Superior temporal gyrus (tissue), 1 donor: ENCODE data around the gene ZC2HC1C.
"Not testable (repeated sequence)": the region's sequence is repeated elsewhere in the genome, so short reads cannot be mapped to it uniquely, and the experiment has no call there.

Experiments
- DNase-seq: peaks from one replicate; pipeline ENCODE4 v3.0.0-alpha.2; 2016; ENCODE audit errors: extremely low spot score

The ZC2HC1C gene

DNA sequence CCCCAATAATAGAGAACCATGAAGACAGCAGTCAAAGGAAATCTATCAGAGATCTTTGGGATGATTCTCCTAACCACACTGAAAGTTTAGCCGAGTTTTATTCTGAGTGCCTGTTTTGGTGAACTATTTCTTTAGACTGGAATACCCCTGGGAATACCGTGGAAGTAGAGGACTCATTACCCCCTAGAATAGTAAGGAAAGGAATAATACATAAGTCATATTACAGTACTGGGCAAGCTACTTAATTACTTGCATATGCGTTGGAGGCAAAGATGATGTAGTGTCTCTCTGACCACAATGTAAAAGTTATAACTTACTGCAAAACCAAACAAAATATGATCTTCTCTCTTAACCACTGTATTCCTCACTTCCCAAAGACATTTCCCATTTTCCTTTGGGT is 25.5 kb downstream of the ZC2HC1C start:
- no peak for DNase-seq

DNA sequence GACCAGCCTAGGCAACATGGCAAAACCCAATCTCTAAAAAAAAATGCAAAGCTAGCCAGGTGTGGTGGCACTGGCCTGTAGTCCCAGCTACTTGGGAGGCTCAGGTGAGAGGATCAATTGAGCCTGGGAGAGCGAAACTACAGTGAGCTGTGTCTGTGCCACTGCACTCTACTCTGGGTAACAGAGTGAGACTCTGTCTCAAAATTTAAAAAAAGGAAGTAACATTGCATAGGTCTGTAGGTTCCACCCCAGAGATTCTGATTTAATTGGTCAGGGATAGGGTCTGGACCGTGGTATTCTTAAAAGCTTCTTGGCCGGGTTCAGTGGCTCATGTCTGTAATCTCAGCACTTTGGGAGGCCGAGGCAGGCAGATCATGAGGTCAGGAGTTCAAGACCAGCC is 26.2 kb downstream of the ZC2HC1C start:
- no peak for DNase-seq

DNA sequence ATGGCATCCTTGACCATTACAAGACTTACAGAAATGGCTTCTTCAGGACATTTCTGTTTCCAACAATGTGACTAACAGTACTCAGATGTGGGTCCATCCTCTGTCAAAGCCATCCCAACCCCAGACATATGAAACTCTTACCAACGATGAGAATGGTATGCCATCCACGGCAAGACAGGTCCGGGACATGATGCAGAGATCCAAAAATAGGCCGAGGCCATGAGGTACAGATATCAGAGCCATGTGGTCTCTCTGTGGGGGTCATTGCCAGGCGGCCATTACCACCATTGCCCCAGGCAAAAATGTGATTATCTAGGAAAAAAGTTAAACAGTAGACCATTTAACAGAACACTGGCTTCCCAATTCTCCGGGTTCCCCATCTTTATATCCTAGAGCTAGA is 27.5 kb downstream of the ZC2HC1C start:
- no peak for DNase-seq

DNA sequence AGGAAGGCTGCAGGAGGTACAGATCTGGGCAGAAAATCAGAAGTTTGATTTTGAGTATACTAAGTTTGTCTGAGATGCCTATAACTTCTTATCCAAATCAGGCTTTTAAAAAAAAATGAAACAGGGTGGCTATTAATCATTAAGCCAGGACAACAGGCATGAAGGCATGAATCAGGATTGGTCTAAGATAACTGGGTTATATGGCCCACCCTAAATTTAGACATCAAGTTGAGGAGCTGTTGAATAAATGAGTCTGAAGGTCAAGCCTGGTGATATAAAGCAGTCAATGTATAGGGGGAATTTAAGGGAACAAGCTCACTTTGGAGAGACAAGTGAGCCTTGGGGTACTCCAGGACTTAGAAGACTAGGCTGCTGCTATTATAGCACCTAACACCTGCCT is 28.8 kb downstream of the ZC2HC1C start:
- DNase-seq: no peak

DNA sequence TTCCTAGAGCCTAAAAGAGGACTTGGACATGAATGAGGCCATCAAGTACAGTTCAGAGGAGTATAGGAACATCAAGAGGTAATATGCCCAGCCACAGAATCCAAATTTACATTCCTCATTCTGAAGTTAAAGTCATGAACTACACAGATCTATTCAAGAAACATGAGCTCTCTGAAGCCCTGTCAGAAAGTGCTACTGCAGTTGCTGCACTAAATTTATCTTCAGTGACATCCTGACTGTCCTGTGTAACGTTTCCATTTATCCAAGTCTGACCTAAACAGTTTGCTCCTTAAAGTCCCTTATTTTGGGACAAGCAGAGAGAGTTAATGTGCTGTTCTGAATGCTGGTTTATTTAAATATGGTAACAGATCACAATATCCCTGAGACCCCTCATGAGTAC is 29.2 kb downstream of the ZC2HC1C start:
- no peak for DNase-seq

DNA sequence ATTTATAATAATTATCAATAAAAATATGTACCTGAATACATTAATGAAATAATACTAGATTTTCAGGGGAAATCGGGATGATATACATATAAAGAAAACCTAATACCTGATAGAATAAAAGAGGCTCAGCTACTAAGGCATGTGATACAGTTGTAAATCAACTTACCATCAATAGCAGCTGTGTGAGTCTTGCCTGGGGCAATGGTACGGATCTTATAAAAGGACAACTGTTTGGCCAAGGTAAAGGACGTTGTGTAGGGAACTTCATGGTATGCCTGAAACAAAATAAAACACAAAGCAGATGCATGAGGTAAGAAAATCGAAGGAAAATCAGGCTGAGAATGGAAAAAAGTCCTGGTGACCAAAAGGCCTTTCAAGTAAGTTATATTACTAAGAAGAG is 32.0 kb downstream of the ZC2HC1C start:
- no peak for DNase-seq

DNA sequence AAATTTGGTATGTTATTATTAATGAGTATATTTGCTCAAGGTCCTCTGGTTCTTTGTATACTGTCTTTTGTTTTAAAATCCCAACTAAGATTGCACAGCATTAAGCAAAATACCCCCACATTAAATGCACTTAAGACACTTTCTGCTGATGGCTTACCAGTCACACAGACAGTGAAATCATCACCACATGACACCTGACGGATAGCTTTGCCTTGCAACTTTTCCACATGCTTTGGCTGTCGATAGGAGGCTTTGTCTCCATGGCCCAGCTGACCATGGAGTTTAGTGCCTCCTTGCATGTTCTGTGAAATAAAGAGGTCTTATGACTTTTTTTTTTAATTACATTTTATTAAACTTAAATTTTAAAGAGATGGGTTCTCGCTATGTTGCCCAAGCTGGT is 37.7 kb downstream of the ZC2HC1C start:
- DNase-seq: no peak

DNA sequence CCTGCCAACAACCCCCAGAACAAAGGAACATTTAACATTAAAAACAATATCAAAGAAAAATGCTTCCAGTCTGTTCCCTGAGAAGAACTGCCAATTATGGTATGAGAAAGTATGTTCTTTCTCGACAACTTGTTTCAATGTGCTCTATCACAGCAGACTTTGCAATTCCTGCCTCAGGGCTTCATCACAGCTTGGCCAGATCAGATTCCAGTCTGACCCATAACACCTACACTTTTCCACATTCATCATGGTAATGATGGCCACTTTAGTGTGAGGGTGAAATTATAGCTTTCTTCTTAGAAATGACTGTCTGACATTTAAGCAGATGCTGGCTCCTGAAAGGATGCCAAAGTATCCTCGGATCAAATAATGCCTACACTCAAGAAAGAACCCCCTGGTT is 40.4 kb downstream of the ZC2HC1C start:
- no peak for DNase-seq

DNA sequence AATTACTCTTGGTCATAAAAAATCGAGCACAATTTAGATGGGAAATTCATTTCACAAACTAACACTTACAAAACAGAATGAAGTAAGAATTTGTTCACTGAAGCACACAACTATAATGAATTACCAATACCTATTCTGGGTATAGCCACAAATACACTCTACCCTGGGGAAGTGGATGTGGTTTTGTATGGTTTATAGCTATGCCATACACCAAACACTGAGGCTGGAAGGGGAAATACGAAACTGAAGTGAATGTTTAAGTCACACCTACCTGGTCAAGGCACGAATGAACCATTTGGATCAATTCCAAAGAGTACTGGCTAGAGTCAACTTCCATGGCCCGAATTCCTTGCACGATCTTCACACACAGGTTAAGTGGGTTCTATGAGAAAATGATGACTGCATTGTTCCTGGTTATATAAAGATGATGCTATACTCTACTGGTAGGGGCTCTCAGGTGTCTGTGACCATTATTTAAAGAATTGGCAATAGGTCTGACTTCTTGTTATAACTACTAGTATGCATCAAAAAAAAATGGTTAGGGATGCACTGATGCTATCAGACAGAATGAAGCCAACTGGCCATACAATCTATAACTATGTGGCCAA is 44.6 kb downstream of the ZC2HC1C start:
- no peak for DNase-seq

DNA sequence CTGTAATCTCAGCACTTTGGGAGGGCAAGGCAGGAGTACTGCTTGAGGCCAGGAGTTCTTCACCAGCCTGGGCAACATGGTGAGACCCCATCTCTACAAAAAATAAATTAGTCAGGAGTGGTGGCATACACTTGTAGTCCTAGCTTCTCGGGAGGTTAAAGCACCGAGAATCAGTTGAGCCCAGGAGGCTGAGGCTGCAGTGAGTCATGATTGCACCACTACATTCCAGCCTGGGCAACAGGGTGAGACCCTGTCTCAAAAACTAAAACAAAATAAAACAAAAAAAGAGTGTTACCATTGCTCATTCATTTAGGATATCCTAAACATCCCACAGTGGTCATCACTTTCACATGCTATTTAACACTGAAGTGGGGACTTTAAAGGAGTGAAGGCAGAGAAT is 49.6 kb downstream of the ZC2HC1C start:
- DNase-seq: no peak

DNA sequence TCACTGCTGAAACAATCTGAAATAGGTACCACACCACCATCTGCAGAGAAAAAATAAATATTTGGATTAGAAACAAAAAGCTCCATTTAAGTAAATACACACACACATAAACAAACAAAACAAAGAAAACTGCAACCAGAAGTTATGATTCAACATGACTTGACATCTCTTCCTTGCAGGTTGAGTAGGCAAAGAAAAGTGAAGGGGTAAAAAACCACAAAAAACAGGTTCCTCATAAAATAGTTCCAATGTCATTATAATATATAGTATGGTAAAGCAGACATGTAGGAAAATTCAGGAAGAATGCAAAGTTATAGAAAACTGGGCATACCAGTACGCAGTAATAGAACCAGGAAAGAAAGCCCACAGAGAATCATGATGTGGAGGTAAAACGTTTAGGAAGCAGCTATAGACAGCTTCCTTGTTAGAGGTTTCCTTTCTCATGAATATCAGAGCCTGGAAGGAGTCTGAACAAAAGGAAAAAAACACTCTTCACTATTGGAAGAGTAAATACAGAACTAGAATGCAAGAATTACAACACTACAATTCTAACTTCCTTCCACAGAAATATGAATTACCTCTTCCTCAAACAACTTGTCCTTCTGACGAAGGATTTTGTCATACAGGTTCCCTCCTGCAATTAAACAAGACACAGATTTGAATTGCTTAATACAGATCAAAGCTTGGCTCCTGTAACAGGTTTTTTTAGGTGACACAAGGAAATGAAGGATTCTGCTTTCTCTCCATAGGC is 51.3 kb downstream of the ZC2HC1C start:
- DNase-seq: no peak

DNA sequence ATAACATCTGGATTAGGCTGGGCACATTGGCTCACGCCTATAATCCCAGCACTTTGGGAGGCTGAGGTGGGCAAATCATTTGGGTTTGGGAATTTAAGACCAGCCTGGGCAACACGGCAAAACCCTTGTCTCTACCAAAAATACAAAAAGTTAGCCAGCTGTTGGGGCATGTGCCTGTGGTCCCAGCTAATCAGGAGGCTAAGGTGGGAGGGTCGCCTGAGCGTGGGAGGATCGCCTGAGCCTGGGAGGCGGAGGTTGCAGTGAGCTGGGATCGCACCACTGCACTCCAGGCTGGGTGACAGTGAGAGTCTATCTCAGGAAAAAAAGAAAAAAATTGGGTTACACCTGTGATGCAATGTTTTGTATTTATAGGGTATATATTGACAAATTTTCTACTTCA is 52.1 kb downstream of the ZC2HC1C start:
- DNase-seq: no peak

DNA sequence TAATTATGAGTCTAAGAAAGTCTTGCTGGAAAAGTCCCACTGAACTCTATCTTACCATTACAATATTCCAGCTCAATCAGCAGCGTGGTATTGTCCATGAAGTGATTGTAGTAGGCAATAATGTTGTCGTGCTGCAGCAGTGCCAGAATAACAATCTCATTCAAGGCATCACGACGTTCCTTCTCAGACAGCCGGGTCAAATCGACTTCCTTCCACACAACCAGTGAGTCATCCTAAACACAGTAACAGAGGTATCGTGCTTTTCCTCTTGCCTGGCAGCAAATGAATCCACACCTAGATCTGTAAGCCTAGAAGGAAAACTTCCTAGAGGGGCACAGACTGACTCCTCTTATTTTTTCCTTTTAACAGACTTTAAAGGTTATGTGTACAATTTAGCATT is 54.5 kb downstream of the ZC2HC1C start:
- DNase-seq: no peak

DNA sequence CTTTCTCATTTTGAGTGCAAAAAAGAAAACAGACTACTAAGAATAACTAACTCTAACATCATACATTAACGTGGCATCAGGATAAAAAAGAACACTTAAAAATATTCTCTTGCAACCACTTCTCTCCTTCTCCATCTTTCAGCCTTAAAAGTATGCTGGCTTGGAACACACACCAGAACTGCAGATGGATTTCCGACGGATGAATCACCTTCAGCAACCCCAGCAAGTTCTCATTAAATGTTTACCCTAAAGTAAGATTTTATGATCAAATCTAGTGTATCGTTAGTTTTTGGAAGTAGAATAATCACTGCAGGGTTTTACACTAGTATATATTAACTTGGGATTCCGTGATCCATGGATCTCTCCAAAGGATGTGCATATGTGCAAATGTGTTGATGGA is 56.2 kb downstream of the ZC2HC1C start:
- DNase-seq: no peak

DNA sequence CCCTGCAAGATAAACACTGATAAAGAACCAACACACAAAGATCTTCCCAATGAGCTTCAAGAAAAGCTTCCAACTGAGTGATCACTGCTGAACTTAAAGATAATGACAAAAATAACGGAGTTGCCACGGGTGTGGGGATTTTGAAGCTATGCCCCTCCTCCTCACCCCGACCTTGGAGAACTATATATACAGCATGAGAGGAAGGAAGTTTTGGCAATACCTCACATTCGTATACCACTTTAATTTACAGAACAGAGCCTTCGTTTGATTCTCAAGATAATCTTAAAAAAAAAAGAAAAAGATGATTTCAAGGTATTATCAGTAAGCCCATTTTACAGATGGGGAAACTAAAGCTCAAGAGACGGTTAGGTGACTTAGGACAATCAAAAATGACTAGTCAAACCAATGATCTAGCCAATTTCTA is 56.7 kb downstream of the ZC2HC1C start:
- no peak for DNase-seq

DNA sequence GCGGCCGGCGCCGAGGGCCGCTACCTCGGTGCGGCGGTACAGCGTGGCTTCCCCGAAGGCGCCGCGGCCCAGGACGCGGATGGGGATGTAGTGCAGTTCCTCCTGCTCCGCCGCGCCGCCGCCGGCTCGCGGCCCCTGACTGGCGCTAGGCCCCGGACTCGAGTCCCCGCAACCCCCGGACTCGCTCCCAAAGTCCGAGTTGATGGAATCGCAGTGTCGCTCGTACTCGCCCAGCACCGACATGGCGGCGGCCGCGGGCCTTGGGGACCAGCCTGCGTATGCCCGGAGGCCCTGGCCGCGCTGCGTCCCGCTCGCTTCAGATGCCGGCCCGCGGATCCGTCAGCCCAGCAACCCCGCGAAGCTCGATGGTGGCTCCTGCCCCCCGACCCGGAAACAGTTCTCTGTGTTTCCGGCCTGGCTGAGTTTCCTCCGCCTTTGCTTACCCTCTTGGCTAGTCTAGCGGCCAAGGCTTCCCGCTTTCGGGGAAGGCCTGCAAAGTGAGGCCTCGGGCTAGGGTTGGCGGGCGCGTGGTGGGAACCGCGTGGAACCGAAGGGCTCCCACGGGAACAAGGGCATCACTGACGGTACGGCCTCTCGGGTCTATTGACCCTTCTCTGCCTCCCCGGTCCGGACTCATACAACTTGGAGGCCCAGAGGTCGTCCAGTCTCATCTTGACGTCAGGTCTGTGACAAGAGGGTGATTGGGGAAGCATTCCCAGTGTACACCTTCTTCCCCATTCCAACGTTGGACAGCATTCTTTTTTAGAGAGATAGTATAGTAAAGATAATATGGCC is 57.4 kb downstream of the ZC2HC1C start, which contains the start of gene NEK9:
TSS of gene NEK9 (minus strand) at position 370 of the 795 bp plus-strand sequence. CDS start at position 243, 127 bp downstream.
- DNase-seq: peak; percentile 96

DNA sequence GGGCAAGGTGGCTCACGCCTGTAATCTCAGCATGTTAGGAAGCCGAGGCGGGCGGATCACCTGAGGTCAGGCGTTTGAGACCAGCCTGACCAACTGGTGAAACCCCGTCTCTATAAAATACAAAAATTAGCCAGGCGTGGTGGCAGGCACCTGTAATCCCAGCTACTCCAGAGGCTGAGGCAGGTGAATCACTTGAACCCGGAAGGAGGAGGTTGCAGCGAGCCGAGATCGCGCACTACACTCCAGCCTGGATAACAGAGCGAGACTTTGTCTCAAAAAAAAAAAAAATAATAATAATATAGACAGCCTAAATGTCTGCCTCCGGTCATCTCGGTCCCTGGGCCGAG is 58.0 kb downstream of the ZC2HC1C start:
- not testable (repeated sequence) for DNase-seq

DNA sequence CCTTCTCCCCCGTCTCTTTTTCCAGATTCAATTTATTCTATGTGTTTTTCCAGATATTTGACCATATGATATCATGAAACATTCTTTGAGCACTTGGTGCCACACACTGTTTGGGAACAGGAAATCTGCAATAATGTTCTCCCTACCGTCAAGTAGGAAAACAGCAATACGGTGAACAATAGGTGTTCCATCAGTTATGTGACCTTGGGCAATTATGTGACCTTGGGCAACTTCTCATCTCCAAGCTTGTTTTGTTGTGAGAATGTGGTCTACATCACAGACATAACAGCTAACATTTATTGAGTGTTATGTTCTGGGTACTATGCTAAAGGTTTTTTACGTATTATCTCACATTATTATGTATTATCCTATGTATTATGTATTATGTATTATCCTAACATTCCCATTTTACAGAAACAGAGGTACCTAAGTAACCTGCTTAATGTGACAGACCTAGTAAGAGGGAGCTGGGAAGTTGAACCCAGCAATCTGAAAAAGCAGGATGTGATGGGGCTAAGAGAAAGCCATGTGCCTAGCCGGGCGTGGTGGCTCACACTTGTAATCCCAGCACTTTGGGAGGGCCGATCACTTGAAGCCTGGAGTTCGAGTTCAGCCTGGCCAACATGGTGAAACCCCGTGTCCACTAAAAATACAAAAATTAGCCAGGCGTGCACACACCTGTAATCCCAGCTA is 58.6 kb downstream of the ZC2HC1C start:
- no peak for DNase-seq

DNA sequence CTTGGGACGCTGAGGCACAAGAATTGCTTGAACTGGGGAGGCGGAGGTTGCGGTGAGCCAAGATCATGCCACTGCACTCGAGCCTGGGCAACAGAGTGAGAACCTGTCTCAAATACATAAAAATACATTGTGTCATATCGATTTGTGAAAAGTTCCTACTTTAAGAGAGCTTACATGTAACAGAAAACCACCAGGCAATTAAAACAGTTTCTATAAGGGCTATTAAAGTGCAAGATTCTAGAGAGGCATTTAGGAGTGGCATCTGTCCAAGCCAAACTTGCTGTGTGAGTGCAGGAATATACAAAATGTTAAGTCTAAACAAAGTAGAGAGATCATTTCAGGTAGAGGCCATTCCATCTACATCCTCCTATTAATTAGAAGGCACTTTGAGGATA is 59.2 kb downstream of the ZC2HC1C start:
- DNase-seq: no peak
